ENCODE results near the gene AQP6.

DNA sequence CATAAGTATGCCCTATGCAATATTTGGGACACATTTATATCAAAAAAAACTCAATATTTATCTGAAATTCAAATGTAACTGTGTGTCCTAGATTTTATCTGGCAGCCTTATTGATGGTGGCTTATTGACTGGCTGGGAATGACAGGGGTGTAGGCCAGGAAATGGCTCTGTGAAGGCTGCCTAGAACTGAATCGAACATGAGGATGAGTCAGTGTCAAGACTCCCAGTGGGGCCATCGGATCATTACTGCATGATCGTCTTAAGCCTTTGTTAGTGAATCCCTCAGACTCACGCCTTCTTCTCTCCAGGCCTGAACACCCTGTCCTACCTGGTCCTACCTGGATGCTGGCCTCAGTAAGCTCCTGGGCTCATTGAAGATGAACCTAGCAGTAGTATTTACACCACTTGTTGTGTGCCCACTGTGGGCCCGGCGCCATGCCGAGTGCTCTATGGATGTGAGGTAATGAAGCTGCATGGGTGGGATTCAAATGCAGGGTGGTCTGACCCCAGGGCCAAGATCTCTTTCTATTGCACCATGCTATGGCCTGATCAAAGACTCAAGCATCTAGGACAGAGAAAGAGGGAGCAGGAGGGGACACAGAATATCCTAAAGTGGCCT lies 48.0 kb upstream of the AQP6 start:
- TF ChIP-seq, protein P1, sequence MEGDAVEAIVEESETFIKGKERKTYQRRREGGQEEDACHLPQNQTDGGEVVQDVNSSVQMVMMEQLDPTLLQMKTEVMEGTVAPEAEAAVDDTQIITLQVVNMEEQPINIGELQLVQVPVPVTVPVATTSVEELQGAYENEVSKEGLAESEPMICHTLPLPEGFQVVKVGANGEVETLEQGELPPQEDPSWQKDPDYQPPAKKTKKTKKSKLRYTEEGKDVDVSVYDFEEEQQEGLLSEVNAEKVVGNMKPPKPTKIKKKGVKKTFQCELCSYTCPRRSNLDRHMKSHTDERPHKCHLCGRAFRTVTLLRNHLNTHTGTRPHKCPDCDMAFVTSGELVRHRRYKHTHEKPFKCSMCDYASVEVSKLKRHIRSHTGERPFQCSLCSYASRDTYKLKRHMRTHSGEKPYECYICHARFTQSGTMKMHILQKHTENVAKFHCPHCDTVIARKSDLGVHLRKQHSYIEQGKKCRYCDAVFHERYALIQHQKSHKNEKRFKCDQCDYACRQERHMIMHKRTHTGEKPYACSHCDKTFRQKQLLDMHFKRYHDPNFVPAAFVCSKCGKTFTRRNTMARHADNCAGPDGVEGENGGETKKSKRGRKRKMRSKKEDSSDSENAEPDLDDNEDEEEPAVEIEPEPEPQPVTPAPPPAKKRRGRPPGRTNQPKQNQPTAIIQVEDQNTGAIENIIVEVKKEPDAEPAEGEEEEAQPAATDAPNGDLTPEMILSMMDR (IDR thresholded peaks at IDR 0.05): no peak
- TF ChIP-seq EP300 (IDR thresholded peaks at IDR 0.05): no peak
